Measurements from ENCODE around the gene NXF2. TPM values are rescaled to one million over a fixed set of nuclear protein-coding genes. Genes with fewer than 3 reads are reported as not detected.
"Not testable (repeated sequence)": the region's sequence is repeated elsewhere in the genome, so short reads cannot be mapped to it uniquely, and the experiment has no call there.

NXF2 gene, protein sequence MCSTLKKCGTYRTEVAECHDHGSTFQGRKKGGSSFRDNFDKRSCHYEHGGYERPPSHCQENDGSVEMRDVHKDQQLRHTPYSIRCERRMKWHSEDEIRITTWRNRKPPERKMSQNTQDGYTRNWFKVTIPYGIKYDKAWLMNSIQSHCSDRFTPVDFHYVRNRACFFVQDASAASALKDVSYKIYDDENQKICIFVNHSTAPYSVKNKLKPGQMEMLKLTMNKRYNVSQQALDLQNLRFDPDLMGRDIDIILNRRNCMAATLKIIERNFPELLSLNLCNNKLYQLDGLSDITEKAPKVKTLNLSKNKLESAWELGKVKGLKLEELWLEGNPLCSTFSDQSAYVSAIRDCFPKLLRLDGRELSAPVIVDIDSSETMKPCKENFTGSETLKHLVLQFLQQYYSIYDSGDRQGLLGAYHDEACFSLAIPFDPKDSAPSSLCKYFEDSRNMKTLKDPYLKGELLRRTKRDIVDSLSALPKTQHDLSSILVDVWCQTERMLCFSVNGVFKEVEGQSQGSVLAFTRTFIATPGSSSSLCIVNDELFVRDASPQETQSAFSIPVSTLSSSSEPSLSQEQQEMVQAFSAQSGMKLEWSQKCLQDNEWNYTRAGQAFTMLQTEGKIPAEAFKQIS
- not detected in 2 replicates for total RNA-seq (2014; rRNA removed; shearing (Covaris generic))
- polyA plus RNA-seq (2014; cell fraction: nucleus; rRNA removed): not detected in 2 replicates

DNA sequence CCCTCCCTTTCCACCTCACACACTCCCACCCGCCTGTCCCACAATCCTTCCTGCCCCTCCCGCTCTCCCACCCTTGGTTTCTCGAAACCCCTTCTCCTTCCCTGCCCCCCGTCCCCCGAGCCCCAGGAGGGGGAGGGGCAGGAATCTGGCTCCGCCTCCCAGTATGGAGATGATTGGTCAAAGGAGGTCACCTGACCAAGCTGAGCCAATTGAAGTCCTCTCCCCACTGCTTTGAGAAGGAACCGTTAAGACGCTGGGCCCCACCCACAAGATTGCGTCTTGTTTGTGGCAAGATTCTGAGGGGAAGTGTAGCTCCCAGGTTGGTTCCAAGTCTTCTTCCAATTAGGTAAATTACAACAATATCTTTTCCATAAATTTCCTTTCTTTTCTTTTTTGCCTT, at the start of gene NXF2:
TSS of gene NXF2 (plus strand) at position 275 of the 400 bp plus-strand sequence. CDS start 59,912 bp downstream, outside the sequence.
- not testable (repeated sequence) for DNase-seq (ENCODE audit: extremely low read depth, low read depth)

DNA sequence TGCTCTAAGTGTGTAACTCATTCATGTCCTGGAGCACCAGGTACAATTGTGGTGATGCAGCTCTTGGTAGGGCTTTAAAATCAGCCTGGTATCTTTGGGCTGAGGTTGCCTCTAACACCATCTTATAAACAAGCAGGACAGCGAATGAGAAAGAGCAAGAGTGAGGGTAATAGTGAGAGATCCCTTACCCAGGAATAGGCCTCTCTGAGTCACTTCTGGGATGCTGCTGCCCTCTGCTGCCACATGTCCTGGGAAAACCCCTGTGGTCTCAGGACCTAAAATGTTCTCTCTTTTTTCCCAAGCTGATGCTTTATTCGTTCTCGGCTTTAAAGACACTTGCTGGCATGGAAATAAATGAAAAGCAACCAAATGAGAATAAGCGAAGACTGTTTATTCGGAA, 39.0 kb upstream of the NXF2 start:
- DNase-seq (ENCODE audit: extremely low read depth, low read depth): not testable (repeated sequence)

GRCh38 chrX:102214986-102215385, 32.0 kb upstream of the NXF2 start, which contains the start of gene TCP11X1:
Gene TCP11X1 (plus strand): TSS chrX:102215301.
- not testable (repeated sequence) for DNase-seq (ENCODE audit: extremely low read depth, low read depth)

- not testable (repeated sequence) for DNase-seq (ENCODE audit: extremely low read depth, low read depth)
Measured at GRCh38 chrX:102216497-102216896, 30.5 kb upstream of the NXF2 start.

DNA sequence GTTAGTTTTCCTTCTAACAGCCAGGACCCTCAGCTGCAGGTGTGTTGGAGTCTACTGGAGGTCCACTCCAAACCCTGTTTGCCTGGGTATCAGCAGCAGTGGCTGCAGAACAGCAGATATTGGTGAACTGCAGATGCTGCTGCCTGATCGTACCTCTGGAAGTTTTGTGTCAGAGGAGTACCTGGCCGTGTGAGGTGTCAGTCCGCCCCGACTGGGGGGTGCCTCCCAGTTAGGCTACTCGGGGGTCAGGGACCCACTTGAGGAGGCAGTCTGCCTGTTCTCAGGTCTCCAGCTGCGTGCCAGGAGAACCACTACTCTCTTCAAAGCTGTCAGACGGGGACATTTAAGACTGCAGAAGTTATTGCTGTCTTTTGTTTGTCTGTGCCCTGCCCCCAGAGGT, 11.3 kb upstream of the NXF2 start:
- DNase-seq (ENCODE audit: extremely low read depth, low read depth): not testable (repeated sequence)

GRCh38 chrX:102240265-102240664, 6.7 kb upstream of the NXF2 start:
- DNase-seq (ENCODE audit: extremely low read depth, low read depth): not testable (repeated sequence)

DNA sequence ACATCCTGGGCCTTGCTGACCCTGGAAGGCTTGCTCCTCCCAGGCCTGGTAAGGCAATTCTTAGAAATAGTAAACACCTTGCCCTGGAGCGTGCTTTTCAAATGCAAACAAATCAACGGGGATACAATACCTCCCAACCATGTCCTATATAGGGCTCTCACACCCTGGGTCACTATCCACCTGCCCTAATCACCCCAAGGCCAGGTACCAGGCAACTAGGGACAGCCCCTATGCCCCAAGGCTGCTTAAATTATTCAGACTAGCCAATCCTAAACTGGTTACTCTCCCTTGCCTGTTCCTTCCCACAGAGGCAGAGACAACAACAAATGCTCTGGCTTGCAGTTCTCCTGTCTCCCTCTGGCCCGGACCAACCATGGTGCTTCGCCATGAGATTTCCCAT, 25.3 kb downstream of the NXF2 start:
- not testable (repeated sequence) for DNase-seq (ENCODE audit: extremely low read depth, low read depth)

DNA sequence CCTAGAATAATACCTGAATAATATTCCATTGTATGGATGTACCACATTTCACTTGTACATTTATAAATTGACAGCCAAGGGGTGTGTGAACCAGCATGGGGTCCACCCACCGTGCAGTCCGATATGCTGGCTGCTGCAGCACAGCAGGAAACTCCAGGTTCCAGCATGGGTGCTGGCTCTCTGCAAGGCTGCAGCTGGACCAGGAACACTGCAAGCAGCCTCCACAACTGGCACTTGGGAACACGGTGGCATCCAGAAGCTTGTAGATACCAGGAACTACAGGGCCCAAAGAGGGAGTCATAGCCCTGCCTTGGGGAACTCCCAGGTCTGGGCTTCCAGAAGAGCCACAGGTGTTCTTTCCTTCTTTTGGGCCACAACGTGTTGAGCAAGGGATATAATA, 91.2 kb downstream of the NXF2 start:
- no peak for DNase-seq (ENCODE audit: extremely low read depth, low read depth)

DNA sequence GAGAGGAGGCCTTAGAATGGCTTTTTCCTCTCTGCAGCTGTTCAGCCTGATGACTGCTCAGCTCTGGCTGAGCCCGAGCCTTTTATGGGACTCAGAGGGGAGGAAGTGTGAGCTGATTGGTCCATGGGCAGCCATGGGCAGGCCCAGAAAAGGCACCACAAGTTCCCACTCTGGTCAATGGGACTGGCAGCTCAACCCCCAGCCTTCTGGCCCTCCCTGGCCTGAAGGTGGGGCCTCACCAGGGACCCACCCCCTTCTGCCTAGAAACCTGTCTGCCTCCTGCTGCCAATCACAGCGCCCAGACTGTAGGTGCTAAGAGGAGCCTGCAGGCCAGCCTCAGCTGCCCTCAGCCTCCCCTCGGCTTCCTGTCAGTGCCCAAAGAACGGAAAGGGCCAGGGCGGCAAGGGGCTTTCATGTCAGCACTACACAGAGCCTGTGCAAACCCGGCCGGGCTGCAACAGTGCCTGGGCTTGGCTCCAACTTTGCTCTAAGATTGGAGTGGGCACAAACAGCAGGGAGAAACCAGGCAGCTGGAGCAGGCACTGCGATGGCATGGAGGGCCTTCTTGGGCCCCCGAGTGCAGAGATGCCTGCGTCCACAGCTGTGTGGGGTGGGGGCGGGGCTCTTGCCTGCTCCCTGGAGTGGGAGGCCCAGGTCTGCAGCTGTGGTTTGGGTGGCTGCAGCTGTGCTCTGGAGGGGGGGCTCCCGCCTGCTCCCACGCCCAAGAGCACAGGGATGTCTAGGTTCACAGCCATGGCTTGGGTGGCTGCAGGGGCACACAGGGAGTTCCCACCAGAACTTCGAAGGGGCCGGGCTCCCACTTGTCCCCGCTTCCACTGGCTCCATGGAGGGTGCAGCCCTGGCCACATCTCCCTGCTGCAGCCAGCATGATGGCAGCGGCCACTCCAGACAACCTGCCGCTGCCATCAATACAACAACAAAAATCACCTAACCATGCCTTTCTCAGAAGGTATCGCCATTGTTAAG, 92.6 kb downstream of the NXF2 start:
- DNase-seq (ENCODE audit: extremely low read depth, low read depth): no peak

GRCh38 chrX:102341867-102342266, 94.9 kb downstream of the NXF2 start:
- no peak for DNase-seq (ENCODE audit: extremely low read depth, low read depth)

DNA sequence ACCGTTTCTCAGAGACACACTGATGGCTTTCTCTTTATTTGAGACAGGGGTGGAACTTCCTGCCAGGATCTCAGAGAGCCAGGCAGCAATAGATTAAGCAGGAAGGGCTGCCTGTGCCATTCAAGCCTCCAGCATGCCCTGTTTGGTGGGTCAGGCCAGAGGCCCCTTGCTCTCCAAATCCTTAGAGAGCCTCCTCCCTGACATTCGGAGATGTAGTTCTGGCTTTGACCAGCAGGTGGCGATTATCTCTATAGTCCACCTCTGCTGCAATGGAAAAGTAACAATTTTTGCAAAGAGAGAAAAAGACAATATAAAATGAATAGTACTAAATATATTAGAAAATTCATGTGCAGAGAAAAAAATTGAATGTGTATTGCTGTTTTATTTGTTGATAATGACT, 98.9 kb downstream of the NXF2 start:
- peak; percentile 54 for DNase-seq (ENCODE audit: extremely low read depth, low read depth)

Other genes starting within 250 kb of the NXF2 start
- gene TCEAL2, start 121.5 kb upstream of the NXF2 start, total RNA-seq (2014; rRNA removed; shearing (Covaris generic)): not detected in 2 replicates
- gene TCEAL6, start 104.7 kb upstream of the NXF2 start, total RNA-seq (2014; rRNA removed; shearing (Covaris generic)): not detected in 2 replicates
- 1.7 and 3.0 TPM in 2 replicates for gene BEX5, start 91.2 kb upstream of the NXF2 start, total RNA-seq (2014; rRNA removed; shearing (Covaris generic))
- gene TCP11X1, start 31.9 kb upstream of the NXF2 start, total RNA-seq (2014; rRNA removed; shearing (Covaris generic)): not detected in 2 replicates
- not detected in 2 replicates for gene NXF2B, start 192.8 kb downstream of the NXF2 start, total RNA-seq (2014; rRNA removed; shearing (Covaris generic))
- gene TCP11X2, start 224.6 kb downstream of the NXF2 start, total RNA-seq (2014; rRNA removed; shearing (Covaris generic)): not detected in 2 replicates

Measured in NCI-H460 (cell line).